GM12873 (cell line): ENCODE measurements around the gene ANKRD33.
A peak's percentile ranks its signal among the peaks of the same experiment; 100 is the strongest.

Source experiments
- TF ChIP-seq, protein P1 (sequence below): IDR thresholded peaks from 2 replicates; pipeline ENCODE4 v1.5.1; 2012; ENCODE audit warnings: low read depth, mild to moderate bottlenecking, moderate library complexity, low read length, control low read depth; ENCODE audit not compliant: insufficient read depth; ENCODE audit errors: missing control alignments

The ANKRD33 gene

DNA sequence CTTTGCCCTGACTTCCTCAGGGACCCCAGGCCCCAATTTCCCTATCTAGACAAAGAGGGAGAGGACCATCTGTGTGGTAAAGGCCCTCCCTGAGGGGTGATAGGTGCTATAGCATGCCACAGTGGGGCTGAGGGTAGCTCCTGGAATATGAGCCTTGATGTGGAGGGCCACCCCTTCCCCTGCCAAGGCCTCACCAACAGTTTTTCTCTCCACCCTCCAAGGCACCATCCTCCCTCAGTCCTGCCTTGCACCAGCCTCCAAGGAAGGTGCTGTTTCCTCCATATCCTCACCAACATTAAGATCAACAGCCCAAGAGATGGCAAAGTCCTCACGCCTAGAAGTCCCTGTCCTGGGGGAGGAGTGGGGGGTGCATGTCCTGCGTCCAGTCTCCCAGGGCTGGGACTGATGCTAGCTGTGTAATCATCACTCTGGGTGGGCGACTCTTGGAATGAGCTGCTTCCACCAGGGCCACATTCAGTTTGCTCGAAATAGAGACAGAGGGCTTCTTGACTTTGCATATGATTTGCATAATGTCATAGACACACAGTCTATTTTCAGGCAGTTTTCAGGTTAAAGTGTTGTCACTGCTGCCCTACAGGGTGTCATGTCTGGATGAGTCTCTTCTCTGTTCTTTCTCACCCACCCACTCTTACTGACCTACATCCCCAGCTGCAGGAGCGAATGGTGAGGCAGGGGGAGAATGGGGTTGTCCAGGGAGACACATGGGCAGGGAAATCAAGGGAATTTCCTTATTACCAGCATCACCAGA lies 36.8 kb downstream of the ANKRD33 start:
- TF ChIP-seq, protein P1, sequence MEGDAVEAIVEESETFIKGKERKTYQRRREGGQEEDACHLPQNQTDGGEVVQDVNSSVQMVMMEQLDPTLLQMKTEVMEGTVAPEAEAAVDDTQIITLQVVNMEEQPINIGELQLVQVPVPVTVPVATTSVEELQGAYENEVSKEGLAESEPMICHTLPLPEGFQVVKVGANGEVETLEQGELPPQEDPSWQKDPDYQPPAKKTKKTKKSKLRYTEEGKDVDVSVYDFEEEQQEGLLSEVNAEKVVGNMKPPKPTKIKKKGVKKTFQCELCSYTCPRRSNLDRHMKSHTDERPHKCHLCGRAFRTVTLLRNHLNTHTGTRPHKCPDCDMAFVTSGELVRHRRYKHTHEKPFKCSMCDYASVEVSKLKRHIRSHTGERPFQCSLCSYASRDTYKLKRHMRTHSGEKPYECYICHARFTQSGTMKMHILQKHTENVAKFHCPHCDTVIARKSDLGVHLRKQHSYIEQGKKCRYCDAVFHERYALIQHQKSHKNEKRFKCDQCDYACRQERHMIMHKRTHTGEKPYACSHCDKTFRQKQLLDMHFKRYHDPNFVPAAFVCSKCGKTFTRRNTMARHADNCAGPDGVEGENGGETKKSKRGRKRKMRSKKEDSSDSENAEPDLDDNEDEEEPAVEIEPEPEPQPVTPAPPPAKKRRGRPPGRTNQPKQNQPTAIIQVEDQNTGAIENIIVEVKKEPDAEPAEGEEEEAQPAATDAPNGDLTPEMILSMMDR, result no peak

DNA sequence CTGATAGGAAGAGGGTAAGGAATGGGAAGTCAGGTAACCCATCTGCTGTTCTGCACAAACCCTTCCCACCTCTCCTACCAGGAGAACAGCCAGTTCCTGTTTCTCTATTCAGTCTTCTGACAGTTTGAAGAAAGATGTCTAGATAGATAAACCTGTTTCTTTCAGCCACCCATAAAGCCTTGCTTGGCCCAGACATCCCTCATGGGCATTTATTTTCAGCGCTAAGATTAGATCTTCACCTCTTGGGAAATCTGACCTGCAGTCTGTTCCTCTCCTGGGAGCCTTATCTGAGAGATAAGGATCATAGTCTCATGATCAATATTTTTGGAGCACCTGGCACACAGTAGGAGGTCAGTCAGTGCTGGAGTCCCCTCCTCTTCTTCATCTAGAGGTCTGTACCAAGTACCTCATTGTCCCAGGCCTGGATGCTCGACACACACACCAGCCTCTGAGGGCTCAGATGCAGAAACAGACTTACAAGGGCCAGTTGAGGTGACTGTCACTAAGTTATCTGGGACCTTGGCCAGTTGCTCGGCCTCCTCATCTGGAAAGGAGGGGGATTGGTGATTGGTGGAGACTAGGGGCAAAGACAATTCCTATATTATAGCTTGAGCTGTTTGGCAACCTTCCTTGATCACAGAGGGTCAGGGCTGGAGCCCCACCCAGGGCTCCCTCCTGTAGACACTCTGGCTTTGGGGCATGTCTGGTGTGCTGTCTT lies 37.6 kb downstream of the ANKRD33 start:
- TF ChIP-seq, protein P1, result no peak

DNA sequence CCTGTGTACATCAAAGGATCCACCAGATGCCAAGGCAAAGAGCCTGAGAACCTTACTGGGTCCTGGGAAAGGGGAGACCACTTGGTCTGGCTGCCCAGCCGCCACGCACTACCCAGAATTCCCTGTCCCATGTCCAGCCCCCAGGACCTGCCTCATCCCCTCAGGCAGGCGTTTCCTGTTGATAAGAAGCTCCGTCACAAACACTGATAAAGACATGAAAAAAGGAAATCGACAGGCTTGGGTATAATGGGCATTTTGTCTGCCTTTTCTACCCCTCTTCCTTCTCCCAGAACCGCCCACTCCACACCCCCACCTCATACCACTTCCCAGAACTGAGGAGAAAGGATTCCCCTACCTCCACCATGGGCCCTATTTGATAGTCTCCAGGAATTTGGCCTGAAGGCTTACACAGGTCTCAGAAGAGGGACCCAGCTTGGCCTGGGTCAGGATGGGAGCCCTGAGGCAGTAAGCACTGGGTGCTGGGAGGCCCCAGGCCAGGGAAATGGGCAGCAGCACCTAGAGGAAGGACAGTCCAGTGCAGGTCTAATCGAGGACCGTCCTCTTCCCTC lies 38.2 kb downstream of the ANKRD33 start:
- TF ChIP-seq, protein P1, result no peak

DNA sequence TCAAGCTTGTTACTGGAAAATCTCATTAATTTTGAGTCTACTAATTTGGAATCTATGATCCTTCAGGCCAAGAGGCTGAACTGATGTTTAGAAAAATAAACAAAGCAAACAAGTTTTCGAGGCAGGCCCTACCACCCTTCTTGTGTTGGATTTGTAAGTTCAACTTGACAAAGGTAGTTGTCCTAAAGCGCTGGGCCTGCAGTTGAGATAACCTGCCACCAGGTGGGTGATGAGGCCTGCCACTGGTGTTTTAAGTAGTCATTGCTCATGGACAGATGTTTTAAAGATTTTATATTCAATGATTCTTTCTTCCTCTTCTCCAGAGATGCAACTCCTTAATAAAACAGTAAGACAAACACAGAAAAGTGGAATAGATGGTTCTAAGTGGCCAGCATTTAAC lies 38.8 kb downstream of the ANKRD33 start:
- TF ChIP-seq, protein P1, result peak; percentile 70

DNA sequence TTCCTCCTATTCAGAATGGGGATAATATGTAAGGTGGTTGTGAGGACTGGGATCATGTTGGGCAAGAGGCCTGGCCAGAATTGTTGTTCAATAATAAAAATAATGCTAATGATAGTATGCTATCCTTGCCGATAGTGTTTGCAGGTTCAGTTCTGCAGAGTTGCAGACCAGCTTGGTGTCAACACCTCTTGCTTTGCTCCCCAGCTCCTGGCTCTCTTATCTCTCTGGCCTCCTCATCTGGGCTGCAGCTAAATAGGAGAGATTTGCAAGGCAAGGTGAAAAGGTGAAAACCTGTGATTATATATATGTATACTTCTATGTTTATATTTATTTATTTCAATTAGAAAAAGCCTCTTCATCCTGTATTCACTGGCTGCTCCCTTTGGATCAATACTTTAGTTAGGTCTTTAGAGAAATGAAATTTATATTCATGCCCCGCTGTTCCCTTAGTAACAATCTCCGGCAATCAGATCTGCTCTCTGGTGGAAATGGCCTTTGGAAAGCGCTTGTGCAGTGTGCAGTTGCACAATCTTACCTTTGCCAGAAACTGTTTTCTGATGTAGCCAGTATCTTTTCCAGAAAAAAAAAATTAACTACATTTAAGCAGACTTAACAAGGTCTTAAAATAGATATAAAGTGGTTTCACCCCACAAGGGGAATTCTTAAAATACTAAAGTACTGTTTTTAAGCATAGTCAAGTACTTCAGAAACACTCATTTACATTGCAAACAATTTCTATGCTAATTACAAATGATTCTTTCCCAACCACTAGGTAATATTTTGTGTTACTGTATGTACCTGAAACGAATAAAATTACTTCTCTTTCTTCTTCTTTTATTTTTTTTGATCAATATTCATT lies 44.5 kb downstream of the ANKRD33 start:
- TF ChIP-seq, protein P1, result no peak

DNA sequence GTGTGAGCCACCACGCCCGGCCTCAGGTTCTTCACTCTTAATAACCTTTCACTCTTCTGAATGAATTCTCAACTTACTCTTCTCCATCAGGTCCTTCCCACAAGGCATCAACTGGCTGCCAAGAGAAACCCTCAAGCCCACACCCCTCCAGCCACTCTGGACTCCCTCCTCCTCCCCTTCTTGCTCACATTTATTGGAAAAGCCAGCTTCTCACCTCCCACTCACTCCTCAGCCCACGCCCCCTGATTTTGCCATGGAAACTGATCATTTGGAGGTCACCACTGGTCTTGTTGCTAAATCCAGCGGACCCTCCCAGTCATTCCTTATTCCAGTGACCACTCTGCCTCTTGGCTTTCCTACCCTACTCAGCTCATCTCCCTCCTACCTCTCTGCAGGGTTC lies 46.2 kb downstream of the ANKRD33 start:
- TF ChIP-seq, protein P1, result no peak
